Ovary (tissue), 3 donors: ENCODE data around the gene NPHP3.

ENCODE experiments used
- CTCF ChIP-seq, 3 donors: fragments of 450-650 bp in 2 of 3; fragments of 200-600 bp in 1 of 3; IDR thresholded peaks; one replicate each; pipeline versions ENCODE4 v1.5.1 to v1.8.0; 2016 to 2022; ENCODE audit warnings: antibody characterized with exemption in 3 of 3, mild to moderate bottlenecking in 1 of 3
- EP300 ChIP-seq: sonication (generic); formaldehyde crosslinking; IDR thresholded peaks from one replicate; pipeline ENCODE4 v1.6.1; 2017; ENCODE audit warnings: antibody characterized with exemption
- POLR2A ChIP-seq: fragments of 450-650 bp; IDR thresholded peaks from one replicate; pipeline ENCODE4 v1.6.1; 2017; ENCODE audit warnings: antibody characterized with exemption, mild to moderate bottlenecking, moderate library complexity
- donor health status: DM: no; HTN: no; CAD: no.

- no peak for TF ChIP-seq POLR2A
- TF ChIP-seq CTCF (IDR thresholded peaks at IDR 0.05), result no peak
- TF ChIP-seq EP300, result no peak
These were observed 11.9 kb downstream of the NPHP3 start for GRCh38 chr3:132710311-132710710.
